Hepatocyte (in vitro differentiated cells): Measurements from ENCODE around the gene CRISPLD2. TPM values are rescaled to one million over a fixed set of nuclear protein-coding genes. Genes with fewer than 3 reads are reported as not detected.

Source experiments
- DNase-seq: peaks from one replicate; pipeline ENCODE4 v3.0.0-alpha.2; 2016; ENCODE audit warnings: low spot score
- H2AFZ ChIP-seq: fragments of 200-600 bp; sonication (generic); 2 replicates; pipeline ENCODE4 v1.6.0; 2016; ENCODE audit warnings: antibody characterized with exemption, mild to moderate bottlenecking
- H3K27ac ChIP-seq: fragments of 200-600 bp; sonication (generic); 2 replicates; pipeline ENCODE4 v1.5.1; 2016; ENCODE audit warnings: mild to moderate bottlenecking
- H3K27me3 ChIP-seq: fragments of 200-600 bp; sonication (generic); 2 replicates; pipeline ENCODE4 v1.6.1; 2016
- H3K36me3 ChIP-seq: fragments of 200-600 bp; sonication (generic); replicated peaks from 2 replicates; pipeline ENCODE4 v1.5.1; 2016; ENCODE audit warnings: low read depth; ENCODE audit not compliant: insufficient read depth
- H3K4me1 ChIP-seq: fragments of 200-600 bp; sonication (generic); 2 replicates; pipeline ENCODE4 v1.5.1; 2016; ENCODE audit warnings: mild to moderate bottlenecking, moderate library complexity; ENCODE audit not compliant: insufficient read depth
- H3K4me2 ChIP-seq: fragments of 200-600 bp; sonication (generic); 2 replicates; pipeline ENCODE4 v1.6.0; 2016
- H3K4me3 ChIP-seq: fragments of 200-600 bp; sonication (generic); 2 replicates; pipeline ENCODE4 v1.5.1; 2016; ENCODE audit warnings: mild to moderate bottlenecking
- H3K79me2 ChIP-seq: fragments of 200-600 bp; sonication (generic); 2 replicates; pipeline ENCODE4 v1.6.0; 2017; ENCODE audit warnings: mild to moderate bottlenecking
- H3K9me2 ChIP-seq: fragments of 200-600 bp; sonication (generic); replicated peaks from 2 replicates; pipeline ENCODE4 v1.6.0; 2017; ENCODE audit warnings: mild to moderate bottlenecking; ENCODE audit not compliant: insufficient read depth
- H3K9me3 ChIP-seq: fragments of 200-600 bp; sonication (generic); 2 replicates; pipeline ENCODE4 v1.5.1; 2016; ENCODE audit warnings: low read depth, mild to moderate bottlenecking
- H4K20me1 ChIP-seq: fragments of 200-600 bp; sonication (generic); 2 replicates; pipeline ENCODE4 v1.6.0; 2016; ENCODE audit warnings: mild to moderate bottlenecking; ENCODE audit not compliant: insufficient read depth, poor library complexity, severe bottlenecking
- CTCF ChIP-seq: fragments of 200-600 bp; sonication (generic); IDR thresholded peaks from 2 replicates; pipeline ENCODE4 v1.5.1; 2016; ENCODE audit warnings: antibody characterized with exemption, mild to moderate bottlenecking; ENCODE audit not compliant: poor library complexity
- EZH2 ChIP-seq: fragments of 200-600 bp; sonication (generic); IDR thresholded peaks from 2 replicates; pipeline ENCODE4 v1.6.1; 2016; ENCODE audit warnings: antibody characterized with exemption, mild to moderate bottlenecking, borderline replicate concordance
- EZH2phosphoT487 ChIP-seq: fragments of 200-600 bp; sonication (generic); IDR thresholded peaks from one replicate; pipeline ENCODE4 v1.6.1; 2018; ENCODE audit warnings: antibody characterized with exemption, mild to moderate bottlenecking, low read depth, moderate library complexity; ENCODE audit not compliant: unreplicated experiment, severe bottlenecking
- WGBS: methylation state at CpG from one replicate; pipeline ENCODE4 v1.1.6; 2016; ENCODE audit warnings: low lambda C conversion rate; ENCODE audit errors: missing lambda C conversion rate; 5-methylcytosine and 5-hydroxymethylcytosine counted together
- polyA plus RNA-seq: library from polyadenylated mRNA; unstranded; fragments of >200 nt; fragmentation: Nextera tagmentation; extraction: Ambion mirVana; gene quantifications from 2 replicates; pipeline ENCODE4 v1.2.1, GENCODE V29; 2016
- total RNA-seq: library from RNA; depleted of rRNA; stranded (reverse); fragments of >200 nt; gene quantifications from 2 replicates; pipeline ENCODE4 v1.2.3, GENCODE V29; 2014

Gene CRISPLD2
- total and polyA plus RNA-seq, 2 experiments from 2014 or later = 281 to 315 TPM

GRCh38 chr16:84841787-84842300 is 22.1 kb downstream of the CRISPLD2 start:
- H3K27me3 ChIP-seq = no peaks in the 10 kb centered on the region
- H4K20me1 ChIP-seq = no peaks in the 10 kb centered on the region
- WGBS = 35% methylated on average over 13 of the region's 18 CpGs
- TF ChIP-seq EZH2phosphoT487 (no peak), EZH2 (no peak), CTCF (no peak)
- peak overlapping the region; percentile 82 for H3K4me2 ChIP-seq
- H3K79me2 ChIP-seq = peaks cover 41% of the 10 kb centered on the region
- H3K4me1 ChIP-seq = peaks cover 30% of the 10 kb centered on the region
- no peaks in the 10 kb centered on the region for H3K9me2 ChIP-seq
- H3K4me3 ChIP-seq = peak overlapping the region; percentile 21
- DNase-seq = peak; percentile 77
- peak overlapping the region; percentile 89 for H3K27ac ChIP-seq
- H3K36me3 ChIP-seq = no peaks in the 10 kb centered on the region
- H3K9me3 ChIP-seq = no peaks in the 10 kb centered on the region
- peak overlapping the region; percentile 63 for H2AFZ ChIP-seq

- H3K36me3 ChIP-seq = no peaks in the 10 kb centered on the region
- peak overlapping the region; percentile 82 for H3K4me2 ChIP-seq
Observed at GRCh38 chr16:84842516-84843148, 22.8 kb downstream of the CRISPLD2 start.

DNA sequence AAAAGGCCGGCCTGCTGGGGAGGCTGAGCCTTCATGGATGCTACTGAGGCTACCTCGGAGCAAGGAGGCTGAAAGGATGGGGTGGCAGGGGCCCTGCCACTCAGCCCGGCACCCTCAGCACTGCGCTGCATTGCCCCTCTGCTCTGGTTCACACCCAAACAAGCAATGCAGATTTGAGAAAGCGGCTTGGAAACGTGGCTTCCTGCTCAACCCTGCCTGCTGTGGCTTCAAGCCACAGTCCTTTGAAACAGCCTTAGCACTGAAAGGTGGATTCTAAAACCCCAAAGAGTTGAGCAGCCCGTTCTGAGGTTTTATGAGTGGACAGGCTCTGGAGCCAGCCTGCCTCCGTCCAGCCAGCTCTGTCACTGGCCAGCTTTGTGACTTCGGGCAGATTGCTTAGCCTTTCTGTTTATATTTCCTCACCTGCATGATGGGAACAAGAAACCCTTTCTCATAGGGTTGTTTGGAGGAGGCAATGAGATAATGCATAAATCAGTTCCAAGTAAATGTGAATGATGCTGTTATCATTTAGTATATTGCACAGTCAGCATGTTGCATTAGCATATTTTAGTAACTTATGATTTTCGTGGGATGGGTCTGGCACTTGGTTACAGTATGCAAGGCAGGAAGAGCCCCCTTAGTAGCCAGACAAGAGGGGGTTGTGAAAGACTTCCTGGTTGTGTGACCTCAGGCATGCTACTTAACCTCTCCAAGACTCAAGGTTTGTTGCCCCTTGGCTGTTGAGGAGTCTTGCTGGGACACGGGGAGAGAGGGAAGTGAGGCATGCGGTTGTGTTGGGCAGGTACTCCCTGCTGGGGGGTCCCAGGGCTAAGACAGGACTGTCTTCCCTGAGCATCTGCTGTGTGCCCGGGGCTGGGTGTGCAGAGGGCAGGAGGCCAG is 23.6 kb downstream of the CRISPLD2 start:
- Histone ChIP-seq H4K20me1 (no peaks in the 10 kb centered on the region), H3K36me3 (no peaks in the 10 kb centered on the region), H3K27me3 (no peaks in the 10 kb centered on the region), H3K79me2 (peaks cover 34% of the 10 kb centered on the region), H3K4me3 (no peak overlapping the region), H3K4me1 (peaks cover 30% of the 10 kb centered on the region), H3K27ac (peak overlapping the region; percentile 89), H2AFZ (no peak overlapping the region), H3K9me3 (no peaks in the 10 kb centered on the region), H3K4me2 (peak overlapping the region; percentile 82), H3K9me2 (no peaks in the 10 kb centered on the region)
- TF ChIP-seq EZH2phosphoT487 = no peak
- TF ChIP-seq EZH2 = no peak
- no peak for TF ChIP-seq CTCF
- DNase-seq = no peak
- WGBS = 79% methylated on average over 13 of the region's 13 CpGs

More at GRCh38 chr16:84842516-84843148, 22.8 kb downstream of the CRISPLD2 start:
- Histone ChIP-seq H3K4me1 (peaks cover 30% of the 10 kb centered on the region), H2AFZ (no peak overlapping the region), H3K79me2 (peaks cover 38% of the 10 kb centered on the region), H3K9me3 (no peaks in the 10 kb centered on the region), H3K27ac (peak overlapping the region; percentile 89), H3K4me3 (no peak overlapping the region), H3K9me2 (no peaks in the 10 kb centered on the region), H3K27me3 (no peaks in the 10 kb centered on the region), H4K20me1 (no peaks in the 10 kb centered on the region)
- no peak for DNase-seq
- 65% methylated on average over 18 of the region's 18 CpGs for WGBS
- TF ChIP-seq CTCF = no peak
- no peak for TF ChIP-seq EZH2phosphoT487
- TF ChIP-seq EZH2 = no peak
